ENCODE measurements around the gene TRAPPC3.

TRAPPC3 gene

GRCh38 chr1:36183309-36183856 is 34.1 kb upstream of the TRAPPC3 start:
- H3K27ac ChIP-seq (ENCODE audit: low read length) = no peak overlapping the region
- H3K9me3 ChIP-seq (ENCODE audit: insufficient read depth, low read length) = no peaks in the 10 kb centered on the region
- peaks cover 7% of the 10 kb centered on the region for H3K36me3 ChIP-seq (replicated peaks; ENCODE audit: low read depth, low read length)
- H3K4me2 ChIP-seq (ENCODE audit: low read length) = no peak overlapping the region
- peaks cover 5% of the 10 kb centered on the region; the same call in 1 of the 2 replicates for H3K4me1 ChIP-seq (ENCODE audit: low read length)
- no peak for TF ChIP-seq EZH2phosphoT487 (IDR thresholded peaks at IDR 0.05; ENCODE audit: low read depth)
- no peak for TF ChIP-seq CTCF (IDR thresholded peaks at IDR 0.05; ENCODE audit: low read depth, low read length)
- H3K4me3 ChIP-seq (ENCODE audit: low read length) = no peak overlapping the region
- no peaks in the 10 kb centered on the region for H3K79me2 ChIP-seq (ENCODE audit: low read length)
- H3K9ac ChIP-seq (ENCODE audit: low read length) = no peak overlapping the region
- no peak overlapping the region for H2AFZ ChIP-seq (ENCODE audit: low read depth, low read length)
- H4K20me1 ChIP-seq (ENCODE audit: insufficient read depth, low read length) = no peaks in the 10 kb centered on the region
- no peaks in the 10 kb centered on the region for H3K27me3 ChIP-seq (ENCODE audit: low read depth, low read length)

GRCh38 chr1:36182734-36183133 is 33.4 kb upstream of the TRAPPC3 start:
- Histone ChIP-seq H3K27me3 (ENCODE audit: low read depth, low read length) (no peaks in the 10 kb centered on the region), H2AFZ (ENCODE audit: low read depth, low read length) (no peak overlapping the region), H3K4me2 (ENCODE audit: low read length) (no peak overlapping the region), H3K9me3 (ENCODE audit: insufficient read depth, low read length) (no peaks in the 10 kb centered on the region), H3K4me3 (ENCODE audit: low read length) (no peak overlapping the region), H3K27ac (ENCODE audit: low read length) (no peak overlapping the region), H3K79me2 (ENCODE audit: low read length) (no peaks in the 10 kb centered on the region), H3K4me1 (ENCODE audit: low read length) (peaks cover 2% of the 10 kb centered on the region; the same call in 1 of the 2 replicates), H3K36me3 (replicated peaks; ENCODE audit: low read depth, low read length) (peaks cover 7% of the 10 kb centered on the region), H3K9ac (ENCODE audit: low read length) (no peak overlapping the region), H4K20me1 (ENCODE audit: insufficient read depth, low read length) (no peaks in the 10 kb centered on the region)
- no peak for TF ChIP-seq EZH2phosphoT487 (IDR thresholded peaks at IDR 0.05; ENCODE audit: low read depth)
- TF ChIP-seq CTCF (IDR thresholded peaks at IDR 0.05; ENCODE audit: low read depth, low read length) = no peak

- Histone ChIP-seq H4K20me1 (ENCODE audit: insufficient read depth, low read length) (no peaks in the 10 kb centered on the region; the same call in 1 of the 2 replicates), H2AFZ (ENCODE audit: low read depth, low read length) (no peak overlapping the region), H3K27me3 (ENCODE audit: low read depth, low read length) (no peaks in the 10 kb centered on the region), H3K4me1 (ENCODE audit: low read length) (no peaks in the 10 kb centered on the region), H3K4me2 (ENCODE audit: low read length) (no peak overlapping the region), H3K4me3 (ENCODE audit: low read length) (no peak overlapping the region), H3K79me2 (ENCODE audit: low read length) (no peaks in the 10 kb centered on the region), H3K9ac (ENCODE audit: low read length) (no peak overlapping the region), H3K27ac (ENCODE audit: low read length) (no peak overlapping the region), H3K9me3 (ENCODE audit: insufficient read depth, low read length) (no peaks in the 10 kb centered on the region), H3K36me3 (replicated peaks; ENCODE audit: low read depth, low read length) (peaks cover 12% of the 10 kb centered on the region)
- no peak for TF ChIP-seq CTCF (IDR thresholded peaks at IDR 0.05; ENCODE audit: low read depth, low read length)
Measured at GRCh38 chr1:36179220-36179600, 29.9 kb upstream of the TRAPPC3 start.

- Histone ChIP-seq H3K4me1 (ENCODE audit: low read length) (no peaks in the 10 kb centered on the region), H3K36me3 (replicated peaks; ENCODE audit: low read depth, low read length) (peaks cover 18% of the 10 kb centered on the region), H4K20me1 (ENCODE audit: insufficient read depth, low read length) (no peaks in the 10 kb centered on the region; the same call in 1 of the 2 replicates), H3K4me2 (ENCODE audit: low read length) (no peak overlapping the region), H3K27ac (ENCODE audit: low read length) (no peak overlapping the region), H3K79me2 (ENCODE audit: low read length) (no peaks in the 10 kb centered on the region), H3K9ac (ENCODE audit: low read length) (no peak overlapping the region), H3K27me3 (ENCODE audit: low read depth, low read length) (no peaks in the 10 kb centered on the region), H3K9me3 (ENCODE audit: insufficient read depth, low read length) (no peaks in the 10 kb centered on the region), H3K4me3 (ENCODE audit: low read length) (no peak overlapping the region), H2AFZ (ENCODE audit: low read depth, low read length) (no peak overlapping the region)
- no peak for TF ChIP-seq EZH2phosphoT487 (IDR thresholded peaks at IDR 0.05; ENCODE audit: low read depth)
Measured at GRCh38 chr1:36178471-36179219, 29.4 kb upstream of the TRAPPC3 start.

Data from OCI-LY3 (cell line).